ENCODE data around the gene HDAC9. TPM values are rescaled to one million over a fixed set of nuclear protein-coding genes. Genes with fewer than 3 reads are reported as not detected.

HDAC9 gene
- polyA plus RNA-seq, 2 of the 4 experiments (the other 2 are of a cell fraction) = 0.05 to 0.26 TPM

DNA sequence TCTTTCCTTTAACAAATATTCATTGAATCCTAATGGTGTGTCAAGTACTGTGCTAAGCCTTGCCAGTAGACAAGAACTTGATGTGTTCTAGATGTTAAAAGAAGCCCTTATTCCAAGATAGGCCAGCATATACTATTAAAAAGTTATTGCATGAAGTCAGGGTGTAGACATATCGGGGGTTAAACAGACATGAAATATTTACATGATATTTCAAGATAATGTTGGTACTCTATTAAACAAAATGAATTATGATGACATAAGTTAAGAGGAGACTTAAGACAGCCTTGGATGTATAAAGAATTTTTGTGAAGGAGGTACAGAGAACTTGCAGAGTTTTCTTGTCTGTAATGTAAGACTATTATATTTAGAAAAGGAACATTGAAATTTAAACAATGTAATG, 44.8 kb downstream of the HDAC9 start:
- POLR2A ChIA-PET = no interaction called here
- no peak for DNase-seq (ENCODE audit: low read depth in 1 of 2, low spot score in 1 of 2)
- Histone ChIP-seq H3K4me2 (no peak overlapping the region), H3K4me1 (no peaks in the 10 kb centered on the region), H3K9me3 (no peaks in the 10 kb centered on the region), H3K4me3 (no peak overlapping the region), H3K27ac (no peak overlapping the region)
- ATAC-seq = no peak
- 75% methylated on average over 1 of the region's 1 CpG for WGBS (ENCODE audit: missing lambda C conversion rate)
- CTCF ChIA-PET = interaction anchor here (0.6 kb wide), 1 partner anchor 859 kb away, joined by 3 read pairs; no protein-coding TSS in a partner anchor
- TF ChIP-seq SREBF2 (IDR thresholded peaks at IDR 0.05) (no peak), ZSCAN20 (CRISPR knock-in tag; IDR thresholded peaks at IDR 0.05) (no peak), HEYL (CRISPR knock-in tag; IDR thresholded peaks at IDR 0.05) (no peak), PHF8 (IDR thresholded peaks at IDR 0.05; ENCODE audit: borderline replicate concordance, low read depth) (no peak)
- TF ChIP-seq, protein P1, sequence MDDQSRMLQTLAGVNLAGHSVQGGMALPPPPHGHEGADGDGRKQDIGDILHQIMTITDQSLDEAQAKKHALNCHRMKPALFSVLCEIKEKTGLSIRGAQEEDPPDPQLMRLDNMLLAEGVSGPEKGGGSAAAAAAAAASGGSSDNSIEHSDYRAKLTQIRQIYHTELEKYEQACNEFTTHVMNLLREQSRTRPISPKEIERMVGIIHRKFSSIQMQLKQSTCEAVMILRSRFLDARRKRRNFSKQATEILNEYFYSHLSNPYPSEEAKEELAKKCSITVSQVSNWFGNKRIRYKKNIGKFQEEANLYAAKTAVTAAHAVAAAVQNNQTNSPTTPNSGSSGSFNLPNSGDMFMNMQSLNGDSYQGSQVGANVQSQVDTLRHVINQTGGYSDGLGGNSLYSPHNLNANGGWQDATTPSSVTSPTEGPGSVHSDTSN (IDR thresholded peaks at IDR 0.05) = no peak
- TF ChIP-seq, protein P2, sequence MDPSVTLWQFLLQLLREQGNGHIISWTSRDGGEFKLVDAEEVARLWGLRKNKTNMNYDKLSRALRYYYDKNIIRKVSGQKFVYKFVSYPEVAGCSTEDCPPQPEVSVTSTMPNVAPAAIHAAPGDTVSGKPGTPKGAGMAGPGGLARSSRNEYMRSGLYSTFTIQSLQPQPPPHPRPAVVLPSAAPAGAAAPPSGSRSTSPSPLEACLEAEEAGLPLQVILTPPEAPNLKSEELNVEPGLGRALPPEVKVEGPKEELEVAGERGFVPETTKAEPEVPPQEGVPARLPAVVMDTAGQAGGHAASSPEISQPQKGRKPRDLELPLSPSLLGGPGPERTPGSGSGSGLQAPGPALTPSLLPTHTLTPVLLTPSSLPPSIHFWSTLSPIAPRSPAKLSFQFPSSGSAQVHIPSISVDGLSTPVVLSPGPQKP (IDR thresholded peaks at IDR 0.05; ENCODE audit: low read depth, low read length) = no peak
- FAIRE-seq = no peak

DNA sequence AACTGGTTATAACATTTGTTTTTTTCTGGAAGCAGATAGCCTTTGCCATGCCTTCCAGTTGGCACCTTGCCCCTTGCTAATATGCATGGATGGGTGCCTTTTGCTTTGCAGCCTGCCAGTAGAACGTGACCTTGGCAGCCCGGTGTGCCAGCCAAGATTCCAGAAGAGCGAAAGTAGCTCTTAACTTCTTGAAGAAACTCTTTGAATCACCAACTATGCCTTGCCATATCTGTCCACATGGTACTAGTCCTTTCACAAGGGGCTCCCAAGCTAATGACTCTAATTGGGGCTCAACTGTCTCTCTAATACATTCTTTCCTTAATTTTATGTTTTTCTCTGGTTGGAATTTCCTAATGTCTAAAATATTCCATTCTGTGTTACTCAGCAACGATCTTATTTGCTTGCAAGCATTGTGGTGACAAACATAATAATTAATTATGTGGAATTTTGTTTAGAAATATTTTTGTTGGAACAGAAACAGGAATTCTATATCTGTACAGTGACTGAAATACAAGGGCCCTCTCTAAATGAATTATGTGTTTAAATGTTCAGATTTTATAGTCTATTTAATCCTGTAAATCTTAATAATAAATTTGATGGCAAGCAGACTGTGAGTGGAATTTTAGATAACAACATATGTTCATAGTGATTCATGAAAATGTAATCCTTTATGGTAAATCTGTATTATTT, 45.8 kb downstream of the HDAC9 start:
- Histone ChIP-seq H3K27ac (no peak overlapping the region), H3K4me3 (no peak overlapping the region), H3K4me1 (no peaks in the 10 kb centered on the region), H3K4me2 (no peak overlapping the region), H3K9me3 (no peaks in the 10 kb centered on the region)
- ATAC-seq = no peak
- no peak for TF ChIP-seq CHD4 (IDR thresholded peaks at IDR 0.05; ENCODE audit: borderline replicate concordance)
- TF ChIP-seq TFCP2L1 (CRISPR knock-in tag; IDR thresholded peaks at IDR 0.05) = no peak
- no peak for TF ChIP-seq NR3C1 (IDR thresholded peaks at IDR 0.05)
- TF ChIP-seq HOXA7 (CRISPR knock-in tag; IDR thresholded peaks at IDR 0.05) = no peak
- TF ChIP-seq RFX5 (IDR thresholded peaks at IDR 0.05) = no peak
- no peak for TF ChIP-seq RARB (CRISPR knock-in tag; IDR thresholded peaks at IDR 0.05)
- no peak for TF ChIP-seq BHLHE40 (IDR thresholded peaks at IDR 0.05; ENCODE audit: low read depth, low read length)
- no peak for TF ChIP-seq ZSCAN20 (CRISPR knock-in tag; IDR thresholded peaks at IDR 0.05)
- no peak for TF ChIP-seq SMC3 (IDR thresholded peaks at IDR 0.05)
- TF ChIP-seq FOSB (CRISPR knock-in tag; IDR thresholded peaks at IDR 0.05) = no peak
- TF ChIP-seq MAZ (IDR thresholded peaks at IDR 0.05; ENCODE audit: borderline replicate concordance, low read depth, low read length) = no peak
- TF ChIP-seq, protein P3, sequence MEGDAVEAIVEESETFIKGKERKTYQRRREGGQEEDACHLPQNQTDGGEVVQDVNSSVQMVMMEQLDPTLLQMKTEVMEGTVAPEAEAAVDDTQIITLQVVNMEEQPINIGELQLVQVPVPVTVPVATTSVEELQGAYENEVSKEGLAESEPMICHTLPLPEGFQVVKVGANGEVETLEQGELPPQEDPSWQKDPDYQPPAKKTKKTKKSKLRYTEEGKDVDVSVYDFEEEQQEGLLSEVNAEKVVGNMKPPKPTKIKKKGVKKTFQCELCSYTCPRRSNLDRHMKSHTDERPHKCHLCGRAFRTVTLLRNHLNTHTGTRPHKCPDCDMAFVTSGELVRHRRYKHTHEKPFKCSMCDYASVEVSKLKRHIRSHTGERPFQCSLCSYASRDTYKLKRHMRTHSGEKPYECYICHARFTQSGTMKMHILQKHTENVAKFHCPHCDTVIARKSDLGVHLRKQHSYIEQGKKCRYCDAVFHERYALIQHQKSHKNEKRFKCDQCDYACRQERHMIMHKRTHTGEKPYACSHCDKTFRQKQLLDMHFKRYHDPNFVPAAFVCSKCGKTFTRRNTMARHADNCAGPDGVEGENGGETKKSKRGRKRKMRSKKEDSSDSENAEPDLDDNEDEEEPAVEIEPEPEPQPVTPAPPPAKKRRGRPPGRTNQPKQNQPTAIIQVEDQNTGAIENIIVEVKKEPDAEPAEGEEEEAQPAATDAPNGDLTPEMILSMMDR (IDR thresholded peaks at IDR 0.05) = no peak
- no peak for TF ChIP-seq GATA3 (IDR thresholded peaks at IDR 0.05; ENCODE audit: borderline replicate concordance)
- TF ChIP-seq PHF8 (IDR thresholded peaks at IDR 0.05; ENCODE audit: borderline replicate concordance, low read depth) = no peak
- no peak for TF ChIP-seq JUN (IDR thresholded peaks at IDR 0.05)
- no peak for FAIRE-seq
- ChIA-PET CTCF (no interaction called here), POLR2A (no interaction called here)
- DNase-seq (ENCODE audit: low read depth in 1 of 2, low spot score in 1 of 2) = no peak
- 38% methylated on average over 4 of the region's 4 CpGs for WGBS (ENCODE audit: missing lambda C conversion rate)

DNA sequence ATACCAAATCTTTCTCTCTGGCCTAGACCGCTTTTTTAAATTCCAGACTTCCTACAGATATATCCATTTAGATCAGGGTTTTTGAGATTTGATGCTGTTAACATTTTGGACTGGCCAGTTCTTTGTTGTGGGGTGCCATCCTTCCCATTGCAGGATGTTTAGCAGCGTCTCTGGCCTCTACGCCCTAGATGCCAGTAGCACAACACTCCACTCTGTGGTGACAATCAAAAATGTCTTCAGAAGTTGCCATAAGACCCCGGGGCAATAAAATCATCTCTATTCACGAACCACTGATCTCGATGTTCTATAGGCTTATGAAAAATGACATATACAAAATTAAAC, 46.3 kb downstream of the HDAC9 start:
- no peak overlapping the region for H3K4me3 ChIP-seq
- no peak for DNase-seq (ENCODE audit: low read depth in 1 of 2, low spot score in 1 of 2)
- ATAC-seq = no peak
- POLR2A ChIA-PET = no interaction called here
- no peaks in the 10 kb centered on the region for H3K9me3 ChIP-seq
- CTCF ChIA-PET = no interaction called here
- no peaks in the 10 kb centered on the region for H3K4me1 ChIP-seq
- TF ChIP-seq, protein P4, sequence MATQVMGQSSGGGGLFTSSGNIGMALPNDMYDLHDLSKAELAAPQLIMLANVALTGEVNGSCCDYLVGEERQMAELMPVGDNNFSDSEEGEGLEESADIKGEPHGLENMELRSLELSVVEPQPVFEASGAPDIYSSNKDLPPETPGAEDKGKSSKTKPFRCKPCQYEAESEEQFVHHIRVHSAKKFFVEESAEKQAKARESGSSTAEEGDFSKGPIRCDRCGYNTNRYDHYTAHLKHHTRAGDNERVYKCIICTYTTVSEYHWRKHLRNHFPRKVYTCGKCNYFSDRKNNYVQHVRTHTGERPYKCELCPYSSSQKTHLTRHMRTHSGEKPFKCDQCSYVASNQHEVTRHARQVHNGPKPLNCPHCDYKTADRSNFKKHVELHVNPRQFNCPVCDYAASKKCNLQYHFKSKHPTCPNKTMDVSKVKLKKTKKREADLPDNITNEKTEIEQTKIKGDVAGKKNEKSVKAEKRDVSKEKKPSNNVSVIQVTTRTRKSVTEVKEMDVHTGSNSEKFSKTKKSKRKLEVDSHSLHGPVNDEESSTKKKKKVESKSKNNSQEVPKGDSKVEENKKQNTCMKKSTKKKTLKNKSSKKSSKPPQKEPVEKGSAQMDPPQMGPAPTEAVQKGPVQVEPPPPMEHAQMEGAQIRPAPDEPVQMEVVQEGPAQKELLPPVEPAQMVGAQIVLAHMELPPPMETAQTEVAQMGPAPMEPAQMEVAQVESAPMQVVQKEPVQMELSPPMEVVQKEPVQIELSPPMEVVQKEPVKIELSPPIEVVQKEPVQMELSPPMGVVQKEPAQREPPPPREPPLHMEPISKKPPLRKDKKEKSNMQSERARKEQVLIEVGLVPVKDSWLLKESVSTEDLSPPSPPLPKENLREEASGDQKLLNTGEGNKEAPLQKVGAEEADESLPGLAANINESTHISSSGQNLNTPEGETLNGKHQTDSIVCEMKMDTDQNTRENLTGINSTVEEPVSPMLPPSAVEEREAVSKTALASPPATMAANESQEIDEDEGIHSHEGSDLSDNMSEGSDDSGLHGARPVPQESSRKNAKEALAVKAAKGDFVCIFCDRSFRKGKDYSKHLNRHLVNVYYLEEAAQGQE (IDR thresholded peaks at IDR 0.05) = no peak
- no peak for FAIRE-seq
- H3K4me2 ChIP-seq = no peak overlapping the region
- 62% methylated on average over 6 of the region's 6 CpGs for WGBS (ENCODE audit: missing lambda C conversion rate)
- no peak overlapping the region for H3K27ac ChIP-seq
